AG04450 (cell line): ENCODE measurements around the gene PTPRT. TPM values are rescaled to one million over a fixed set of nuclear protein-coding genes. Genes with fewer than 3 reads are reported as not detected.

Source experiments
- CTCF ChIA-PET: fragments of 300-600, 350-600 bp; formaldehyde crosslinking; extraction: SDS; loops from one replicate; lab custom pipeline; 2022; ENCODE audit warnings: antibody characterized with exemption, inconsistent platforms; lab: Charles Lee
- POLR2A ChIA-PET: fragments of 350-600 bp; formaldehyde crosslinking; extraction: SDS; loops from one replicate; lab custom pipeline; 2021; ENCODE audit warnings: antibody characterized with exemption, inconsistent platforms; lab: Yijun Ruan, JAX
- DNase-seq: peaks from one replicate; pipeline ENCODE4 v3.0.0-alpha.2; 2011; ENCODE audit warnings: low read depth, low spot score
- H3K27ac ChIP-seq: one replicate; pipeline ENCODE4 v1.5.1; 2012; ENCODE audit warnings: low read depth, low read length, control low read depth
- H3K27me3 ChIP-seq: one replicate; pipeline ENCODE4 v1.6.0; 2012; ENCODE audit warnings: low read length; ENCODE audit not compliant: control insufficient read depth, insufficient read depth
- H3K4me3 ChIP-seq: 2 replicates; pipeline ENCODE4 v1.5.1; 2011; ENCODE audit warnings: mild to moderate bottlenecking, low read depth, low read length, control low read depth
- H3K9me3 ChIP-seq: 2 replicates; pipeline ENCODE4 v1.5.1; 2012; ENCODE audit warnings: low read length; ENCODE audit not compliant: control insufficient read depth, insufficient read depth
- CTCF ChIP-seq: IDR thresholded peaks from 2 replicates; pipeline ENCODE4 v1.5.1; 2011; ENCODE audit warnings: low read depth, low read length, control low read depth, inconsistent platforms
- polyA plus RNA-seq: library from polyadenylated mRNA; depleted of rRNA; stranded (reverse); fragments of >200 nt; gene quantifications from 2 replicates; pipeline ENCODE4 v1.2.3, GENCODE V29; 2011

The PTPRT gene
- polyA plus RNA-seq, 1 experiment: not detected

- CTCF ChIA-PET: no interaction called here
Measured at GRCh38 chr20:42336576-42336975, 853.1 kb downstream of the PTPRT start.

GRCh38 chr20:42319252-42320013 is 870.3 kb downstream of the PTPRT start:
- no peak for DNase-seq
- POLR2A ChIA-PET: no interaction called here
- Histone ChIP-seq H3K27me3 (no peaks in the 10 kb centered on the region), H3K4me3 (no peak overlapping the region), H3K27ac (no peak overlapping the region), H3K9me3 (peaks cover 21% of the 10 kb centered on the region)
- no peak for TF ChIP-seq CTCF
- CTCF ChIA-PET: no interaction called here

More at GRCh38 chr20:42336576-42336975, 853.1 kb downstream of the PTPRT start:
- Histone ChIP-seq H3K4me3 (no peak overlapping the region), H3K27me3 (no peaks in the 10 kb centered on the region), H3K9me3 (peaks cover 12% of the 10 kb centered on the region), H3K27ac (no peak overlapping the region)
- no peak for DNase-seq
- POLR2A ChIA-PET: no interaction called here
- no peak for TF ChIP-seq CTCF

GRCh38 chr20:42313704-42314103 is 876.0 kb downstream of the PTPRT start:
- Histone ChIP-seq H3K27me3 (no peaks in the 10 kb centered on the region), H3K9me3 (peaks cover 17% of the 10 kb centered on the region), H3K4me3 (no peak overlapping the region), H3K27ac (no peak overlapping the region)
- TF ChIP-seq CTCF: no peak
- POLR2A ChIA-PET: no interaction called here
- no peak for DNase-seq
- CTCF ChIA-PET: no interaction called here

- TF ChIP-seq CTCF: no peak
- ChIA-PET CTCF (no interaction called here), POLR2A (no interaction called here)
- Histone ChIP-seq H3K4me3 (no peak overlapping the region), H3K27ac (no peak overlapping the region), H3K9me3 (peaks cover 16% of the 10 kb centered on the region; the same call in 1 of the 2 replicates), H3K27me3 (no peaks in the 10 kb centered on the region)
- no peak for DNase-seq
Measured at GRCh38 chr20:42309050-42309449, 880.7 kb downstream of the PTPRT start.

GRCh38 chr20:42308171-42308570 is 881.5 kb downstream of the PTPRT start:
- no peak for DNase-seq
- H3K27me3 ChIP-seq: no peaks in the 10 kb centered on the region
- peaks cover 11% of the 10 kb centered on the region; the same call in 1 of the 2 replicates for H3K9me3 ChIP-seq
- no peak overlapping the region for H3K4me3 ChIP-seq
- no peak overlapping the region for H3K27ac ChIP-seq
- CTCF ChIA-PET: no interaction called here
- no peak for TF ChIP-seq CTCF
- POLR2A ChIA-PET: no interaction called here
